ENCODE results near the gene MPP1. TPM values are rescaled to one million over a fixed set of nuclear protein-coding genes. Genes with fewer than 3 reads are reported as not detected.

MPP1 gene
- 20.9 and 42.9 TPM in 2 replicates for total RNA-seq

DNA sequence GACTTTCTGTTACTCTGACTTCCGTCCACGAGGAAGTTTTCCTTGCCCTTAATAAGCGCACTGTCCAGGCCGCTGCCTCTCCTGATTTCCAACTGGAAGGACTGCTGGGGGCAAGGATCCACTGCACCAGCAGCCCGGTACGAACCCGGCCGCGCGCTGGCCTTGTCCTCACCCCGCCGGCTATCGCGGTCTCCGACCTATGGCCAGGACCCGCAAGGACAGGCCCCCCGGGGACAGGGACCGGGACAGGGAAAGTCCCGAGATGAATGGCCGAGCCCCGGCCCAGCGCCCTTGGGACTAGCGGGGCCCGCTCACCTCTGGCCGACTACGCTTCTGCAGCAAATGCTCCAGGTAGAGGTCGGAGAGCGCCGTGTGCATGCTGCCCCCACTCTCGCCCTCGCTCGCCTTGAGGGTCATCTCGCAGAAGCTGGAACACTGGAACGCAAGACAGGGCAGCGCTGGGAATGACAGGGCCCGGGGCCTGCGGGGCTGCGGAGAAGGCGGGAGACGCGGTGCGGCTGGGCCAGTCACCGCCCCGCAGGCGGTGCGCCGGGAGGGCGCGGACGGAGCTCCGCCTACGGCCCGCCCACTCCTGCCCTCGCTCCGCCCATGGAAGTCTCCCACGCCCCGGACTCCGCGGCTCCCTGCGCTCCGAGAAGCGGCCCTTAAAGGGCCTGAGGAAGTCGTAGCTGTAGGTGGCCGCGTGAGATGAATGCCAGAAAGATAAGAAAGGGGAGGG, at the start of gene MPP1:
Gene MPP1, minus strand, starts transcription at position 529 of the 739 bp plus-strand sequence. Its CDS starts 112 bp downstream, at position 417.

DNA sequence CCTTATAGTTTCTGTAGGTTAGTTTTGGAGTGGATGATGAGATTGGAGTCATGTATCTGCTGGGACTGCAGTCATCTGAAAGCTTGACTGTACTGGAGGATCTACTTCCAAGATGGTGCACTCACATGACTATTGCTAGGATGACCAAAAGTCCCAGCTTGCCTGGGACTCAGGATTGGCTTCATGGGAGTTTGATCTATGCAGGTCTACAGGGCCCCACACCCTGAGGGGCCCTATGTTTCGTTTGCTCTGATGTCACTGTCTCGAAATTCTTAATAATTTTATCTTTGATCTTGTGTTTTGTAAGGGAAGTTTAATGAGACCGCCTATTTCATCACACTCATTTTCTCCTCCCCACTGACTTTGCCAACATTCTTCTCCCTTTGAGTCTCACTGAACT, 29.3 kb upstream of the MPP1 start, which contains the start of gene SMIM9:
Gene SMIM9, minus strand, starts transcription at position 101 of the 400 bp plus-strand sequence. CDS start 3,806 bp downstream, outside the sequence.

DNA sequence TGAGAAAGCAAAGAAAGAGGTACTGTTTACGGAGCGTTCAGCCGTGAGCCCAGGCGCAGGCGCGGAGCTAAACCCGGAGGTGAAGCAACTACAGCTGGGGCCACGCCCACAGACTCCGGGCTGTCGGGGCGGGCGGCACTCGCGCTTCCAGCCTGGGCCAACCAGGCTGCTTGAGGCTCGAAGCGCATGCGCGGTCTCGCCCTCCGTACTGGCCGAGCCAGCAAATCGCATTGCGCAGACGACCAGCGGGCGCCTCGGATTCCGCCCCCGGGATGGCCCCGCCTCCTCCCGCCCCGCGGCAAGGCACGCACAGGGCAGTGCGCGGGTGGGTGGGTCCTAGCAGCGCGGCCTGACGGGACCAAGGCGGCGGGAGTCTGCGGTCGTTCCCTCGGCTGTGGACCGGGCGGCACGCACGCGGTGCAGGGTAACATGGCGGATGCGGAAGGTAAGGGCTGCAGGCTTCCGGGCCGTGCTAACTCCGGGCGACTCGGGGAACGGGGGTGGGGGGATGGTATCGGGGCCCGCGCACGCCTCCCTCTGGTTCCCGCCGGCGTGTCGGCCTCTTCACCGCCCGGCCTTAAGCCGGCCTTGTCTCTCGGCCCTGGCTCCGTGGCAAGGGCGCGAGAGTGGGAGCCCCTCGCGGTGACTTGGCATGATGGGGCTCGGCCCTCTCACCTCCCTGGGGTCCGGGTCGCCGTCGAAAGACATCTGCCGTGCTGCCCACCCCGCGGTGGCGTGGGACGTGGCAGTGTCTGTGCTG, 42.6 kb downstream of the MPP1 start, which contains the start of gene DKC1:
Gene DKC1, plus strand, starts transcription at position 328 of the 760 bp plus-strand sequence. Its CDS starts 102 bp downstream, at position 430.

DNA sequence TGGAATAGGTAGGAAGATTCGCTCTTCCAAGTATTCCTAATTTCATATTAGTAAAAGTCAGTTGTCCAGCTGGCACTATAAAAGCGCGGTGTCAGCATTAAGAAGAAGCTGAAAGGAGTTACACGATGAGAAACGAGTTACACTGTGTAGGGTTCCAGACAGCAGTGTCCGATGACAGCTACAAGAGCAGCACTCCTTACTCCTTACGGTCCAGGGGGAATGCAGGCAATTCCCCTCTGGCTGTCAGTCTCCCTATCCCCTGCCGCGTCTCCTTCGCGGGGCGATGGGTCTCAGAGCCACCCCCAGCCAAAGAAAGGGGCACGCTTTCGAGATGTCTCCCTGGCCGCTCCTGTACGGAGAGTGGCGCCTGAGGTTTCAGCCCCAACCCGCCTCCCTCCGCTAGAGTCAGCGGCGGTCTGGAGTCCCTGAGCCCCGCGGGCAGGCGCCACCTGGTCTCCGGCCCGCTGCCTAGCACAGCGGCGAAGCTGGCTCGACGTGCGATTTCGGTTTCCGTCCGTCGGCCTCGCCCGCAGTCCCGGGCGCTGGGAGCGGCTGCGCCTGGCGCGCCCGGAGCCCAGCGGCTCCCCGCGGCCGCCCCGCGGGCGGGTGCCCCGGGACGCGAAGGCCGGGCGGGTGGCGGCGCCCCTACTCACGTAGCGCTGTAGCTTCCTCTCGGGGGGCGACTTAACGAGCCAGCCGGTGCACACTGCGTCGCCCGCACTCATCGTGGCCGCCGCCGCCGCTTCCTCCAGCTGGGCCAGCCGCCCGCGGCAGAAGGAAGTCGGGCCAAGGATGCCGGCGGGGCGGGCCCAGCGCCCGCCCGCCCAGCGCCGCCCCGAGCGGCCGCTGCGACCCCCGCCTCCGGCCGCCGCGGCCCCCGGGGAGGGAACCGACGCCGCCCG, 54.7 kb downstream of the MPP1 start, which contains the start of gene GAB3:
Gene GAB3, minus strand, starts transcription at position 777 of the 902 bp plus-strand sequence. Its CDS starts 52 bp downstream, at position 725.

Other genes with a start within 250 kb of the MPP1 start
- gene CTAG1A, start 220.4 kb downstream of the MPP1 start, total RNA-seq = not detected in 2 replicates
- not detected in 2 replicates for gene CTAG1B, start 186.2 kb downstream of the MPP1 start, total RNA-seq
- gene CTAG2, start 151.9 kb downstream of the MPP1 start, total RNA-seq = not detected in 2 replicates
- gene GAB3, start 54.4 kb downstream of the MPP1 start, total RNA-seq = 7.3 and 20.0 TPM in 2 replicates
- 37.5 and 92.8 TPM in 2 replicates for gene DKC1, start 42.6 kb downstream of the MPP1 start, total RNA-seq
- gene SMIM9, start 29.2 kb upstream of the MPP1 start, total RNA-seq = not detected in 2 replicates
- 0.19 and 0.56 TPM in 2 replicates for gene F8A1, start 80.9 kb upstream of the MPP1 start, total RNA-seq
- 2.7 and 7.9 TPM in 2 replicates for gene F8, start 217.2 kb upstream of the MPP1 start, total RNA-seq
- 42.4 and 59.8 TPM in 2 replicates for gene FUNDC2, start 221.4 kb upstream of the MPP1 start, total RNA-seq